GDM1 (cell line): Measurements from ENCODE around the gene GRAMD4.

Source experiments
- DNase-seq: peaks from one replicate; lab custom pipeline; 2025; lab: John Stamatoyannopoulos, UW

GRAMD4 gene

GRCh38 chr22:46673662-46674236 lies 53.6 kb downstream of the GRAMD4 start:
- DNase-seq, result no peak

- DNase-seq, result peak; percentile 74
Observed at GRCh38 chr22:46674367-46674781, 54.2 kb downstream of the GRAMD4 start.

- no peak for DNase-seq
Observed at GRCh38 chr22:46674906-46675305, 54.7 kb downstream of the GRAMD4 start.

- no peak for DNase-seq
Observed at GRCh38 chr22:46675479-46675878, 55.3 kb downstream of the GRAMD4 start.

- no peak for DNase-seq
Observed at GRCh38 chr22:46675938-46676337, 55.8 kb downstream of the GRAMD4 start.

GRCh38 chr22:46676479-46676878 lies 56.3 kb downstream of the GRAMD4 start:
- no peak for DNase-seq

GRCh38 chr22:46676881-46677280 lies 56.7 kb downstream of the GRAMD4 start:
- no peak for DNase-seq

GRCh38 chr22:46677323-46678002 lies 57.3 kb downstream of the GRAMD4 start:
- no peak for DNase-seq

GRCh38 chr22:46678003-46678657 lies 57.9 kb downstream of the GRAMD4 start:
- no peak for DNase-seq

GRCh38 chr22:46678785-46679700 lies 58.9 kb downstream of the GRAMD4 start:
- DNase-seq, result no peak

GRCh38 chr22:46679706-46680269 lies 59.6 kb downstream of the GRAMD4 start:
- DNase-seq, result no peak

- no peak for DNase-seq
Observed at GRCh38 chr22:46681010-46681409, 60.8 kb downstream of the GRAMD4 start.

GRCh38 chr22:46682011-46682731 lies 62.0 kb downstream of the GRAMD4 start:
- no peak for DNase-seq

GRCh38 chr22:46684706-46685105 lies 64.5 kb downstream of the GRAMD4 start:
- no peak for DNase-seq

GRCh38 chr22:46686221-46687047 lies 66.2 kb downstream of the GRAMD4 start:
- no peak for DNase-seq

GRCh38 chr22:46687048-46687444 lies 66.9 kb downstream of the GRAMD4 start:
- no peak for DNase-seq

- no peak for DNase-seq
Observed at GRCh38 chr22:46687460-46687859, 67.3 kb downstream of the GRAMD4 start.

- DNase-seq, result no peak
Observed at GRCh38 chr22:46688949-46689348, 68.8 kb downstream of the GRAMD4 start.

GRCh38 chr22:46690146-46690545 lies 70.0 kb downstream of the GRAMD4 start:
- no peak for DNase-seq

GRCh38 chr22:46691571-46691970 lies 71.4 kb downstream of the GRAMD4 start:
- no peak for DNase-seq
